Measurements from ENCODE around the gene ASB2. TPM values are rescaled to one million over a fixed set of nuclear protein-coding genes. Genes with fewer than 3 reads are reported as not detected.

Gene ASB2
- total RNA-seq, 1 donor from 2014 or later: 251 TPM

- no peak for TF ChIP-seq CTCF (IDR thresholded peaks at IDR 0.05; ENCODE audit: borderline replicate concordance)
- Histone ChIP-seq H3K27me3 (ENCODE audit: low read depth) (no peaks in the 10 kb centered on the region), H3K36me3 (peaks cover 6% of the 10 kb centered on the region), H3K4me1 (peaks cover 95% of the 10 kb centered on the region), H3K4me3 (no peak overlapping the region), H3K9me3 (replicated peaks) (no peaks in the 10 kb centered on the region), H3K27ac (replicated peaks) (peak overlapping the region; percentile 89)
- peak; percentile 47 for DNase-seq
- intact Hi-C loops (cut with micrococcal nuclease): no loop called here
Observed at GRCh38 chr14:93969082-93969828, 7.1 kb downstream of the ASB2 start.

GRCh38 chr14:93967637-93968250, 8.6 kb downstream of the ASB2 start:
- no peak for TF ChIP-seq CTCF (IDR thresholded peaks at IDR 0.05; ENCODE audit: borderline replicate concordance)
- Histone ChIP-seq H3K27ac (replicated peaks) (peak overlapping the region; percentile 89), H3K4me3 (no peak overlapping the region), H3K27me3 (ENCODE audit: low read depth) (no peaks in the 10 kb centered on the region), H3K9me3 (replicated peaks) (no peaks in the 10 kb centered on the region), H3K4me1 (peaks cover 100% of the 10 kb centered on the region), H3K36me3 (peaks cover 19% of the 10 kb centered on the region)
- intact Hi-C loops (cut with micrococcal nuclease): no loop called here
- no peak for DNase-seq

- Histone ChIP-seq H3K27me3 (ENCODE audit: low read depth) (no peaks in the 10 kb centered on the region), H3K36me3 (peaks cover 32% of the 10 kb centered on the region), H3K27ac (replicated peaks) (peak overlapping the region; percentile 48), H3K4me1 (peaks cover 96% of the 10 kb centered on the region), H3K9me3 (replicated peaks) (no peaks in the 10 kb centered on the region), H3K4me3 (no peak overlapping the region)
- intact Hi-C loops (cut with micrococcal nuclease): no loop called here
- no peak for TF ChIP-seq CTCF (IDR thresholded peaks at IDR 0.05; ENCODE audit: borderline replicate concordance)
- DNase-seq: no peak
Observed at GRCh38 chr14:93965946-93966474, 10.4 kb downstream of the ASB2 start.

- Histone ChIP-seq H3K27me3 (ENCODE audit: low read depth) (no peaks in the 10 kb centered on the region), H3K4me3 (no peak overlapping the region), H3K36me3 (peaks cover 33% of the 10 kb centered on the region), H3K9me3 (replicated peaks) (no peaks in the 10 kb centered on the region), H3K27ac (replicated peaks) (peak overlapping the region; percentile 48), H3K4me1 (peaks cover 96% of the 10 kb centered on the region)
- TF ChIP-seq CTCF (IDR thresholded peaks at IDR 0.05; ENCODE audit: borderline replicate concordance): no peak
- no peak for DNase-seq
- intact Hi-C loops (cut with micrococcal nuclease): no loop called here
Observed at GRCh38 chr14:93965287-93965821, 11.0 kb downstream of the ASB2 start.

GRCh38 chr14:93964820-93965286, 11.5 kb downstream of the ASB2 start:
- no peak for TF ChIP-seq CTCF (IDR thresholded peaks at IDR 0.05; ENCODE audit: borderline replicate concordance)
- Histone ChIP-seq H3K9me3 (replicated peaks) (no peaks in the 10 kb centered on the region), H3K4me1 (peaks cover 96% of the 10 kb centered on the region), H3K4me3 (no peak overlapping the region), H3K27me3 (ENCODE audit: low read depth) (no peaks in the 10 kb centered on the region), H3K36me3 (peaks cover 38% of the 10 kb centered on the region), H3K27ac (replicated peaks) (peak overlapping the region; percentile 48)
- DNase-seq: no peak
- intact Hi-C loops (cut with micrococcal nuclease): no loop called here

Data from left ventricle myocardium inferior (tissue), 1 donor.